Measurements from ENCODE around the gene KLHL17. TPM values are rescaled to one million over a fixed set of nuclear protein-coding genes. Genes with fewer than 3 reads are reported as not detected.
A peak's percentile ranks its signal among the peaks of the same experiment; 100 is the strongest.

The KLHL17 gene
- total and polyA plus RNA-seq, 9 of the 15 experiments (the other 6 are each of a cell fraction or from before 2014, with no cell fraction given): 0.14 to 84.8 (median 13.0) TPM

GRCh38 chr1:941588-942383 lies 18.6 kb upstream of the KLHL17 start (continued):
- TF ChIP-seq, protein P1, sequence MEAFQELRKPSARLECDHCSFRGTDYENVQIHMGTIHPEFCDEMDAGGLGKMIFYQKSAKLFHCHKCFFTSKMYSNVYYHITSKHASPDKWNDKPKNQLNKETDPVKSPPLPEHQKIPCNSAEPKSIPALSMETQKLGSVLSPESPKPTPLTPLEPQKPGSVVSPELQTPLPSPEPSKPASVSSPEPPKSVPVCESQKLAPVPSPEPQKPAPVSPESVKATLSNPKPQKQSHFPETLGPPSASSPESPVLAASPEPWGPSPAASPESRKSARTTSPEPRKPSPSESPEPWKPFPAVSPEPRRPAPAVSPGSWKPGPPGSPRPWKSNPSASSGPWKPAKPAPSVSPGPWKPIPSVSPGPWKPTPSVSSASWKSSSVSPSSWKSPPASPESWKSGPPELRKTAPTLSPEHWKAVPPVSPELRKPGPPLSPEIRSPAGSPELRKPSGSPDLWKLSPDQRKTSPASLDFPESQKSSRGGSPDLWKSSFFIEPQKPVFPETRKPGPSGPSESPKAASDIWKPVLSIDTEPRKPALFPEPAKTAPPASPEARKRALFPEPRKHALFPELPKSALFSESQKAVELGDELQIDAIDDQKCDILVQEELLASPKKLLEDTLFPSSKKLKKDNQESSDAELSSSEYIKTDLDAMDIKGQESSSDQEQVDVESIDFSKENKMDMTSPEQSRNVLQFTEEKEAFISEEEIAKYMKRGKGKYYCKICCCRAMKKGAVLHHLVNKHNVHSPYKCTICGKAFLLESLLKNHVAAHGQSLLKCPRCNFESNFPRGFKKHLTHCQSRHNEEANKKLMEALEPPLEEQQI (IDR thresholded peaks at IDR 0.05): no peak
- TF ChIP-seq SRSF1 (IDR thresholded peaks at IDR 0.05; ENCODE audit: low read depth, low read length) (no peak), ZNF668 (CRISPR knock-in tag; IDR thresholded peaks at IDR 0.05) (no peak), SIN3B (IDR thresholded peaks at IDR 0.05; ENCODE audit: low read depth) (no peak), TRIM28 (IDR thresholded peaks at IDR 0.05) (no peak), MAFF (IDR thresholded peaks at IDR 0.05; ENCODE audit: low read length) (no peak), SETDB1 (IDR thresholded peaks at IDR 0.05; ENCODE audit: low read length) (no peak), CC2D1A (IDR thresholded peaks at IDR 0.05) (no peak), NCOA1 (IDR thresholded peaks at IDR 0.05; ENCODE audit: low read depth) (no peak), ZNF398 (CRISPR knock-in tag; IDR thresholded peaks at IDR 0.05) (no peak), FOXO4 (CRISPR knock-in tag; IDR thresholded peaks at IDR 0.05) (no peak), HEY1 (CRISPR knock-in tag; IDR thresholded peaks at IDR 0.05; ENCODE audit: borderline replicate concordance) (no peak), KDM1A (IDR thresholded peaks at IDR 0.05) (peak in 1 of 2 experiments; percentile 49; a peak in 2 of 4 replicates), ZNF146 (CRISPR knock-in tag; IDR thresholded peaks at IDR 0.05; ENCODE audit: unreplicated experiment) (no peak), MCM5 (IDR thresholded peaks at IDR 0.05; ENCODE audit: low read depth) (no peak), CBX3 (IDR thresholded peaks at IDR 0.05; ENCODE audit: borderline replicate concordance in 1 of 2, low read length in 2 of 2) (no peak), SMARCA4 (IDR thresholded peaks at IDR 0.05) (no peak), ZNF764 (CRISPR knock-in tag; IDR thresholded peaks at IDR 0.05; ENCODE audit: low read depth) (no peak), PTRF (tag; IDR thresholded peaks at IDR 0.05) (no peak), DACH1 (IDR thresholded peaks at IDR 0.05; ENCODE audit: partially characterized antibody) (no peak)
- TF ChIP-seq, protein P2, sequence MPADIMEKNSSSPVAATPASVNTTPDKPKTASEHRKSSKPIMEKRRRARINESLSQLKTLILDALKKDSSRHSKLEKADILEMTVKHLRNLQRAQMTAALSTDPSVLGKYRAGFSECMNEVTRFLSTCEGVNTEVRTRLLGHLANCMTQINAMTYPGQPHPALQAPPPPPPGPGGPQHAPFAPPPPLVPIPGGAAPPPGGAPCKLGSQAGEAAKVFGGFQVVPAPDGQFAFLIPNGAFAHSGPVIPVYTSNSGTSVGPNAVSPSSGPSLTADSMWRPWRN (IDR thresholded peaks at IDR 0.05; ENCODE audit: low read depth): no peak; the same call in 1 of the 2 replicates
- TF ChIP-seq, protein P3, sequence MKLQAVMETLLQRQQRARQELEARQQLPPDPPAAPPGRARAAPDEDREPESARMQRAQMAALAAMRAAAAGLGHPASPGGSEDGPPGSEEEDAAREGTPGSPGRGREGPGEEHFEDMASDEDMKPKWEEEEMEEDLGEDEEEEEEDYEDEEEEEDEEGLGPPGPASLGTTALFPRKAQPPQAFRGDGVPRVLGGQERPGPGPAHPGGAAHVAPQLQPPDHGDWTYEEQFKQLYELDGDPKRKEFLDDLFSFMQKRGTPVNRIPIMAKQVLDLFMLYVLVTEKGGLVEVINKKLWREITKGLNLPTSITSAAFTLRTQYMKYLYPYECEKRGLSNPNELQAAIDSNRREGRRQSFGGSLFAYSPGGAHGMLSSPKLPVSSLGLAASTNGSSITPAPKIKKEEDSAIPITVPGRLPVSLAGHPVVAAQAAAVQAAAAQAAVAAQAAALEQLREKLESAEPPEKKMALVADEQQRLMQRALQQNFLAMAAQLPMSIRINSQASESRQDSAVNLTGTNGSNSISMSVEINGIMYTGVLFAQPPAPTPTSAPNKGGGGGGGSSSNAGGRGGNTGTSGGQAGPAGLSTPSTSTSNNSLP (IDR thresholded peaks at IDR 0.05; ENCODE audit: borderline replicate concordance, low read depth, low read length): no peak
